Dermis blood vessel endothelial cell (primary cell): ENCODE data around the gene CCDC17. TPM values are rescaled to one million over a fixed set of nuclear protein-coding genes. Genes with fewer than 3 reads are reported as not detected.
A peak's percentile ranks its signal among the peaks of the same experiment; 100 is the strongest.

Experiments used
- DNase-seq: peaks from one replicate; pipeline ENCODE4 v3.0.0; 2010
- total RNA-seq: library from RNA; depleted of rRNA; stranded (reverse); fragments of >200 nt; gene quantifications from 2 replicates; pipeline ENCODE4 v1.2.3, GENCODE V29; 2014

The CCDC17 gene
- total RNA-seq, 1 donor from 2014 or later = 1.2 TPM

DNA sequence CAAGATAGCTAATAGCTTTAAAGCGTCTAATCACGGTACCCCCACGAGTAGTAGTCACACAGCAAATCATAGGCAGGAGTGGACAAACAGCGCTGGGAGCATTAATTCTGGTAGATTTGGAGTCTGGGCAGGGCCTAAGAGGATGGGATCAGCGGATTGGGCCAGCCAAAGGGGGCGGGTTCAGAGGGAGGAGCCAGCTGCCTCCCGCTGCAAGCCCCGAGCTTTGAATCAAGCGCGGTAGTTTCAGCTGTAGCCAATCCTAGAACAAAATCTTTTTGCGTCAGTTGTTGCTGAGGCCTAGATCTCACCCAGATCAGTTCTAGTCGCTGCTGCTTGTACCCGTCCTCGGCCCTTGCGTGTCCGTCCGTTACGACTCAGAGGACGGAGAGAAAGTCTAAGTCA is 40.6 kb downstream of the CCDC17 start:
- peak; percentile 98 for DNase-seq

DNA sequence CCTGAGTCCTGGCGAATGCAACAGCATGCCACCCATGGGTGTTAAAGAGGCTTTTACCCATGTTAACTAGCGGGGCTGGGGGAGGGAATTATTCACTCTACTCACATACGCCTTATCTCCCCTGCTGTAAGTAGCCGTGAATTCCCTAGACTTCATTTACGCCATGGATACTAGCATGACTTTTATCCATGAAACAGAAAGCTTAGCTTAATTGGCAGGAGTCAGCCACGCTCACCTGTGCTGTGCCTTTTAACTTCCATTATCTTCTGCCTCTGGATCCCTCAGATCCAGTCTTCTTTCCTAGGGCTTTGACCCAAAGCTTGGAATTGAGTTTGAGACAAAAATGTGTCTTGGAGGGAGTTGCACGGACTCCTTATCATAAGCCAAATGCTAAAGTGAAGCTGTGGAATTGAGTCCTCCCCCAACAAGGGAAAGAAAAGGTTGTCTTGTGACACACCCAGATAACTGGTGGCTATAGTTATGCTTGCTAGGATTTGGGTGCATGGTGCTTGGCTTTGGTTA is 49.7 kb downstream of the CCDC17 start:
- DNase-seq = no peak

DNA sequence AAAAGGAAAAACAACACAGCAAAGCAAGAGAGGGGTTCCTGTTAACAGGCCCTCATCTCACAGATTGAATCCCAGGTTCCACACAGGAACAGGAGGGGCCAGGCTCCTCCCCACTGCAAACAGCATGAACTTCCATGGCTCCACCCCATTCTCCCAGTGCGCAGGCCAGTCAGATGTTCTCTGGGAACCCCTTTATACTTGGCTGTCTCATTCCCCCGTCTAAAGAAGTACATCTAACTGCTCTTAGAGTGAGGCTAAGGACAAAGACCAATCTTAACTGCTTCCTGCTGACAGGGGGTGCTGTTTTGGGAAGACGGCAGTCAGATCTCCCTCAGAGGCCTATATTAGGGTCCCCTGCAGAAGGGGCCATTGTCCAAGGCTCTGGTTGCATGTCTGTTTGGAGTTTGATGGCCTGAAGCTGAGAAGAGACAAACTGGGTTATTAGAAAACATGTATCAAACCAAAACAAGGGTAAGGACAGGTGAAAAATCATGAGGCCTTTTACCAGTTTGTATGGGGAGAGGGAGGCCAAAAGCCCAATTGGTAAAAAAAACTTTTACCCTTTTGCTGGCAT is 50.5 kb downstream of the CCDC17 start:
- peak; percentile 29 for DNase-seq

DNA sequence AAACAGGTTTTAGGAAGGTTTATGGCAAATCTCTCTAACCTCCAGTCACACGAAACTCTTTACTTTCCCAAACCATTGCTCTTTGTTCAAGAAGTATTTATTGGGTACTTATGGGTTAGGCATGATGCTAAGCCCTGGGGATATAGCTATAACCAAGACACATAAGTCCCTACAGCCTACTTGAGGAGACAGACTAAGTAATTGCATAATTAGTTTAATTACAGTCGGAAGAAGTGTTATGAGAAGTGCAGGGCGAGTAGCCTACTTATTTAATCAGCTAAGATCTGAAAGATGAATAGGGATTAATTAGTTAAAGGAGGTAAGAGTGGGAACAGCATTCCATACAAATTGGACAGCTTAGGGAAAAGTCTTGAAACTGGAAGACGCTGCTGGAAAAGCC is 53.2 kb downstream of the CCDC17 start:
- DNase-seq = no peak

Other genes starting within 250 kb of the CCDC17 start
- gene TESK2, start 132.9 kb downstream of the CCDC17 start, total RNA-seq = 6.7 and 7.7 TPM in 2 replicates
- gene CCDC163, start 124.0 kb downstream of the CCDC17 start, total RNA-seq = 0.23 and 1.0 TPM in 2 replicates
- 0.51 and 1.4 TPM in 2 replicates for gene MMACHC, start 123.8 kb downstream of the CCDC17 start, total RNA-seq
- 698 and 775 TPM in 2 replicates for gene PRDX1, start 102.2 kb downstream of the CCDC17 start, total RNA-seq
- 141 and 232 TPM in 2 replicates for gene AKR1A1, start 73.2 kb downstream of the CCDC17 start, total RNA-seq
- gene NASP, start 40.0 kb downstream of the CCDC17 start, total RNA-seq = 88.2 and 114 TPM in 2 replicates
- gene GPBP1L1, start 62.5 kb upstream of the CCDC17 start, total RNA-seq = 120 and 145 TPM in 2 replicates
- 11.9 and 20.5 TPM in 2 replicates for gene TMEM69, start 64.1 kb upstream of the CCDC17 start, total RNA-seq
- 6.6 and 8.4 TPM in 2 replicates for gene IPP, start 126.6 kb upstream of the CCDC17 start, total RNA-seq
- 17.2 and 21.3 TPM in 2 replicates for gene MAST2, start 179.6 kb upstream of the CCDC17 start, total RNA-seq